Measurements from ENCODE around the gene RALGPS1.

DNA sequence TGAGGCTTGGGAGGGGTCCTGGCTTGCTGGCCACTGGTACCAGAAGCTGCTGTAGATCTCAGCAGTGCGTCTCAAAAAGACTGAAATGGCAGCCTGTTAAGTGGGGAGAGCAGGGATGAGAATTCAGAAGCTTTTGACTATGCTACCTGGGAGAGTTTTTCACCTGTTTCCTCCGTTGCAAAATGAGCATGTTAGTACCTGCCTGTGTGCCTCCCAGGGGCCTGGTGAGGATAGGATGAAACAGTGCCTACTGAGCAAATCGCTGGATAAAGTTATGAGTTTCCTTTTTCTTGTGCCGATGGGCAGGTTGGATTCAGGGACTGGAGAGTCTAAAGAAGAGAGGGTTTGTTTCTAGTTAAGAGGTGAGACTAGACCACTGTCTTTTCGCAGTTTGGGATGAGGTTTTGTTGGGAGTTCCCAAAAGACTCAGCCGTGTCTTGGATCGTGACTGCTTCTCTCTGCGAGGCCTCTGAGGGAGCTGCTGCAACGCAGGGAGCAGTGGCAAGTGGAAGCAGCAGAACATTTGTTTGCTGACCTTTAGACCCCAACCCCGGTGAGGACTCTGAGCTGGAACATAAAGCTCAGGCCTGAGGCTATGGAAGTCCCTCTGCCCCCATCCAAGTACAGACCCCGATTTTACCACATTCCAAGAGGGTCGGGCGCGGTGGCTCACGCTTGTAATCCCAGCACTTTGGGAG lies 1.4 kb downstream of the RALGPS1 start:
- no peak for TF ChIP-seq GATA2 (IDR thresholded peaks at IDR 0.05; ENCODE audit: low read depth, low read length)
- TF ChIP-seq GATA3 (IDR thresholded peaks at IDR 0.05; ENCODE audit: low read depth, low read length), result no peak

Measured in SH-SY5Y (cell line).